ENCODE data around the gene BUD13. TPM values are rescaled to one million over a fixed set of nuclear protein-coding genes. Genes with fewer than 3 reads are reported as not detected.
"Not testable (repeated sequence)": the region's sequence is repeated elsewhere in the genome, so short reads cannot be mapped to it uniquely, and the experiment has no call there.

BUD13 gene
- total and polyA plus RNA-seq, 4 donors = 10.0 to 14.9 (median 13.3) TPM

- Histone ChIP-seq H3K9me3 (ENCODE audit: control insufficient read depth in 4 of 4, insufficient read depth in 3 of 4, low read length in 3 of 4) (no peaks in the 10 kb centered on the region), H3K4me3 (no peak overlapping the region), H3K4me1 (ENCODE audit: control insufficient read depth in 5 of 5, insufficient read depth in 5 of 5, low read length in 5 of 5) (no peaks in the 10 kb centered on the region), H3K9ac (ENCODE audit: insufficient read depth in 1 of 2, low read length in 2 of 2) (no peak overlapping the region), H3K36me3 (ENCODE audit: control insufficient read depth in 4 of 4, insufficient read depth in 4 of 4, low read length in 4 of 4) (peaks cover 19 to 56% (median 40%) of the 10 kb centered on the region in 4 donors), H3K27ac (ENCODE audit: low read depth in 1 of 2, low read length in 1 of 2) (no peak overlapping the region), H3K27me3 (ENCODE audit: control insufficient read depth in 3 of 3, insufficient read depth in 3 of 3, low read length in 2 of 3) (no peaks in the 10 kb centered on the region)
- ATAC-seq (ENCODE audit: insufficient read depth, low FRiP score) = no peak
- DNase-seq = no peak
- TF ChIP-seq CTCF (IDR thresholded peaks at IDR 0.05; ENCODE audit: control extremely low read depth, extremely low read depth) = no peak
- WGBS, 2 donors = 89 to 96% methylated on average over 2 of the region's 2 CpGs
These were observed 10.7 kb downstream of the BUD13 start for GRCh38 chr11:116762132-116762531.

GRCh38 chr11:116756044-116756443, 16.7 kb downstream of the BUD13 start:
- H3K4me1 ChIP-seq (ENCODE audit: control insufficient read depth in 5 of 5, insufficient read depth in 5 of 5, low read length in 5 of 5); H3K9ac ChIP-seq (ENCODE audit: insufficient read depth in 1 of 2, low read length in 2 of 2); H3K27me3 ChIP-seq (ENCODE audit: control insufficient read depth in 3 of 3, insufficient read depth in 3 of 3, low read length in 2 of 3); DNase-seq; H3K27ac ChIP-seq (ENCODE audit: low read depth in 1 of 2, low read length in 1 of 2); H3K4me3 ChIP-seq; ATAC-seq (ENCODE audit: insufficient read depth, low FRiP score); H3K9me3 ChIP-seq (ENCODE audit: control insufficient read depth in 4 of 4, insufficient read depth in 3 of 4, low read length in 3 of 4): not testable (repeated sequence)
- H3K36me3 ChIP-seq (ENCODE audit: control insufficient read depth in 4 of 4, insufficient read depth in 4 of 4, low read length in 4 of 4) = peaks cover 21 to 55% (median 32%) of the 10 kb centered on the region in 4 donors
- WGBS, 2 donors = 79 to 93% methylated on average over 8 of the region's 8 CpGs

GRCh38 chr11:116750070-116750718, 22.6 kb downstream of the BUD13 start:
- no peaks in the 10 kb centered on the region for H3K9me3 ChIP-seq (ENCODE audit: control insufficient read depth in 4 of 4, insufficient read depth in 3 of 4, low read length in 3 of 4)
- TF ChIP-seq CTCF (IDR thresholded peaks at IDR 0.05; ENCODE audit: control extremely low read depth, extremely low read depth) = no peak
- peaks cover 0 to 7% (median 0%) of the 10 kb centered on the region in 5 donors for H3K4me1 ChIP-seq (ENCODE audit: control insufficient read depth in 5 of 5, insufficient read depth in 5 of 5, low read length in 5 of 5)
- H3K4me3 ChIP-seq = no peak overlapping the region
- 41 to 71% methylated on average over 2 of the region's 2 CpGs for WGBS, 2 donors
- DNase-seq = no peak
- no peak overlapping the region for H3K9ac ChIP-seq (ENCODE audit: insufficient read depth in 1 of 2, low read length in 2 of 2)
- ATAC-seq (ENCODE audit: insufficient read depth, low FRiP score) = no peak
- H3K36me3 ChIP-seq (ENCODE audit: control insufficient read depth in 4 of 4, insufficient read depth in 4 of 4, low read length in 4 of 4) = peaks cover 22 to 51% (median 35%) of the 10 kb centered on the region in 4 donors
- no peak overlapping the region for H3K27ac ChIP-seq (ENCODE audit: low read depth in 1 of 2, low read length in 1 of 2)
- H3K27me3 ChIP-seq (ENCODE audit: control insufficient read depth in 3 of 3, insufficient read depth in 3 of 3, low read length in 2 of 3) = no peaks in the 10 kb centered on the region

GRCh38 chr11:116742104-116742503, 30.7 kb downstream of the BUD13 start:
- ATAC-seq (ENCODE audit: insufficient read depth, low FRiP score) (no peak), DNase-seq (no peak)
- TF ChIP-seq CTCF (IDR thresholded peaks at IDR 0.05; ENCODE audit: control extremely low read depth, extremely low read depth) = no peak
- Histone ChIP-seq H3K9me3 (ENCODE audit: control insufficient read depth in 4 of 4, insufficient read depth in 3 of 4, low read length in 3 of 4) (no peaks in the 10 kb centered on the region), H3K4me3 (no peak overlapping the region), H3K27me3 (ENCODE audit: control insufficient read depth in 3 of 3, insufficient read depth in 3 of 3, low read length in 2 of 3) (no peaks in the 10 kb centered on the region), H3K4me1 (ENCODE audit: control insufficient read depth in 5 of 5, insufficient read depth in 5 of 5, low read length in 5 of 5) (peaks cover 0 to 6% (median 0%) of the 10 kb centered on the region in 5 donors), H3K27ac (ENCODE audit: low read depth in 1 of 2, low read length in 1 of 2) (no peak overlapping the region), H3K36me3 (ENCODE audit: control insufficient read depth in 4 of 4, insufficient read depth in 4 of 4, low read length in 4 of 4) (peaks cover 0 to 13% (median 9%) of the 10 kb centered on the region in 4 donors), H3K9ac (ENCODE audit: insufficient read depth in 1 of 2, low read length in 2 of 2) (no peak overlapping the region)
- 74 to 82% methylated on average over 6 of the region's 6 CpGs for WGBS, 2 donors
